Ishikawa (cell line): ENCODE results near the gene CMTM7.

ENCODE experiments used
- CEBPB ChIP-seq: IDR thresholded peaks from 2 replicates; pipeline ENCODE4 v1.6.1; 2012
- EGR1 ChIP-seq: IDR thresholded peaks from 2 replicates; pipeline ENCODE4 v1.6.1; 2012
- REST ChIP-seq: IDR thresholded peaks from 2 replicates; pipeline ENCODE4 v1.6.1; 2012; ENCODE audit warnings: low read depth, mild to moderate bottlenecking
- TAF1 ChIP-seq: IDR thresholded peaks from 2 replicates; pipeline ENCODE4 v1.6.1; 2012; ENCODE audit warnings: low read depth, mild to moderate bottlenecking

- TF ChIP-seq EGR1 (no peak), TAF1 (no peak), REST (no peak), CEBPB (no peak)
Observed at GRCh38 chr3:32483772-32484171, 92.1 kb downstream of the CMTM7 start.
